Vagina (tissue), 2 donors: ENCODE measurements around the gene PBX1. TPM values are rescaled to one million over a fixed set of nuclear protein-coding genes. Genes with fewer than 3 reads are reported as not detected.
A peak's percentile ranks its signal among the peaks of the same experiment; 100 is the strongest.

ENCODE experiments used
- DNase-seq, 2 donors: peaks; one replicate each; pipeline ENCODE4 v3.0.0-alpha.2; 2017; ENCODE audit errors: extremely low spot score in 2 of 2
- H3K27ac ChIP-seq: fragments of 200-600 bp; sonication (generic); one replicate; pipeline ENCODE4 v1.5.1; 2019
- H3K27me3 ChIP-seq: fragments of 200-600 bp; sonication (generic); one replicate; pipeline ENCODE4 v1.5.1; 2019
- H3K36me3 ChIP-seq, 2 donors: fragments of 200-600 bp; sonication (generic); one replicate each; pipeline ENCODE4 v1.5.1; 2017 to 2019
- H3K4me1 ChIP-seq: fragments of 200-600 bp; sonication (generic); one replicate; pipeline ENCODE4 v1.5.1; 2019
- H3K4me3 ChIP-seq, 2 donors: fragments of 200-600 bp; sonication (generic); 1 replicate in 1 of 2; 2 replicates in 1 of 2; pipeline ENCODE4 v1.5.1; 2016 to 2019
- H3K9me3 ChIP-seq: fragments of 200-600 bp; sonication (generic); one replicate; pipeline ENCODE4 v1.5.1; 2019
- POLR2A ChIP-seq, 2 donors: fragments of 450-650 bp; IDR thresholded peaks; one replicate each; pipeline ENCODE4 v1.6.1; 2017; ENCODE audit warnings: antibody characterized with exemption in 2 of 2, mild to moderate bottlenecking in 2 of 2, moderate library complexity in 2 of 2
- POLR2AphosphoS5 ChIP-seq, 2 donors: sonication (generic); formaldehyde crosslinking; IDR thresholded peaks; one replicate each; pipeline ENCODE4 v1.9.0; 2017; ENCODE audit warnings: antibody characterized with exemption in 2 of 2, mild to moderate bottlenecking in 2 of 2, low read depth in 1 of 2; ENCODE audit not compliant: insufficient read depth in 1 of 2
- intact Hi-C: fragments of 100-400 bp; cut with DNase I; formaldehyde crosslinking; loops from one replicate; pipeline ENCODE4 v1.15.1; 2023
- total RNA-seq: library from RNA; depleted of rRNA; stranded (reverse); fragments of >200 nt; gene quantifications from one replicate; pipeline ENCODE4 v1.2.3, GENCODE V29; 2016
- TF ChIP-seq, protein P1 (sequence below), 3 experiments: fragments of 450-650 bp in 2 of 3; fragments of 200-600 bp in 1 of 3; sonication (generic) in 1 of 3; IDR thresholded peaks; one replicate each; pipeline ENCODE4 v1.5.1; 2017 to 2019; ENCODE audit warnings: antibody characterized with exemption in 3 of 3, mild to moderate bottlenecking in 2 of 3, moderate library complexity in 2 of 3

Gene PBX1
- total RNA-seq, 1 donor from 2014 or later = 69.0 TPM

DNA sequence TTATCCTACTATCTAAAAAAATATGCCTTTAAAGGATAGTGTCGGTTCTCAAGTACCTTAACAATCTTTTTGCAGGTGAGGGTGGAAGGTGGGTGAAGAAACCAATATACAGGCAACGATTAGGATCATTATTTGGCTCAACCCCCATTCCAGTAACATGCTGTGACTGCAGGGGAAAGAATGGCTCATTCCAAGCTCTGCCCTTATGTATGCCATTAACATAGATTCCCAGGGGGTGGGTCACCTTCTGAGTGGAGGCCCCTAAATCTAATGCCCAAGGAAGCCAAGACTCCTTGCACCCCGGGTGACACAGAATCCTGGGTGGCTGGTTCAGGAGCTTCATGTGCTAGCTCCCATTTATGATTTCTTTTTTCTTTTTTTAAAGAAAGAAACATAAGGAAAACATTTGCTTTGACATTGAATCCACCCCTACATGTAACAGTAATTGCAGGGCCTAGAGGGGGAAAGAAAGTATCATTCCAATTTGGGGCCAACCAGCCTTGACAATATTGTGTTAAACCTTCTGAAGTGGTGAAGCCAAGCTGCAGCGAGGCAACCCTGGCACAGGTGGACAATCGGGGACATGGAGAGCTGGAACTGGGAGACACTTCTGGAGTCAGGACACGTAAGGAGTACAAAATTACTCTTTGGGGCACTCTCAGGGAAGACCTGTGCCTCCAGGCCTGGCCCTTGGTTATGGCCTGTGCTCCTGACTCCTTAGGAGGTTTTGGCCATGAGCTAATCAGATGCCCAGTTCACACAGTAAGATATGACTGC, 200.3 kb downstream of the PBX1 start:
- H3K9me3 ChIP-seq = no peaks in the 10 kb centered on the region
- no peaks in the 10 kb centered on the region for H3K27me3 ChIP-seq
- no peaks in the 10 kb centered on the region for H3K36me3 ChIP-seq
- no peak overlapping the region for H3K4me3 ChIP-seq
- intact Hi-C loops = no loop called here
- DNase-seq = no peak
- peaks cover 56% of the 10 kb centered on the region for H3K4me1 ChIP-seq
- H3K27ac ChIP-seq = peak overlapping the region; percentile 75
- no peak for TF ChIP-seq POLR2AphosphoS5 (IDR thresholded peaks at IDR 0.05; ENCODE audit: insufficient read depth in 1 of 2, low read depth in 1 of 2)

DNA sequence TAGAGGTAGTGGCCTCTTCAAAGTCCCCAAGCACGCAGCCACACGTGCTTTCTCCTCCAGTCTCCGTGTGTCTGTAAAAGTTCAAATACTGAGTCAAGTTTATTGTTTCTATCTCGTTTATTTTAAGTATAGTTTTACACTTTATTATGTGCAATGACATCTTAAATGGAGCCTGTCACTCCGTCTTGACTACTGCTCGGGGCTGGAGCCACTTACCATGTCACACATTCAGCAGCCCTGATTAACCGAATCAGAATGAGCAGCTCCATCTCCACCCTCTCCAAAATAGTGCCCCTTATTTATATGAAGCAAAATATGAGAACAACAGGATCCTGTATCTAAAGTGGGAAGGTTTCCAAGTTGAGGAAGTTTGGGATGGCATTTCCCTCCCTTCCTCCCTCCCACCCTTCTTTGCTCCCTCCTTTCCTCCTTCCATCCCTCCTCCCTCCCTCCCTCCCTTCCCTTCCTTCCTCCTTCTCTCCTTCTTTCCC, 201.0 kb downstream of the PBX1 start:
- Histone ChIP-seq H3K4me1 (peaks cover 52% of the 10 kb centered on the region), H3K9me3 (no peaks in the 10 kb centered on the region), H3K27me3 (no peaks in the 10 kb centered on the region), H3K36me3 (no peaks in the 10 kb centered on the region), H3K4me3 (no peak overlapping the region), H3K27ac (peak overlapping the region; percentile 75)
- intact Hi-C loops = no loop called here
- TF ChIP-seq, protein P1, sequence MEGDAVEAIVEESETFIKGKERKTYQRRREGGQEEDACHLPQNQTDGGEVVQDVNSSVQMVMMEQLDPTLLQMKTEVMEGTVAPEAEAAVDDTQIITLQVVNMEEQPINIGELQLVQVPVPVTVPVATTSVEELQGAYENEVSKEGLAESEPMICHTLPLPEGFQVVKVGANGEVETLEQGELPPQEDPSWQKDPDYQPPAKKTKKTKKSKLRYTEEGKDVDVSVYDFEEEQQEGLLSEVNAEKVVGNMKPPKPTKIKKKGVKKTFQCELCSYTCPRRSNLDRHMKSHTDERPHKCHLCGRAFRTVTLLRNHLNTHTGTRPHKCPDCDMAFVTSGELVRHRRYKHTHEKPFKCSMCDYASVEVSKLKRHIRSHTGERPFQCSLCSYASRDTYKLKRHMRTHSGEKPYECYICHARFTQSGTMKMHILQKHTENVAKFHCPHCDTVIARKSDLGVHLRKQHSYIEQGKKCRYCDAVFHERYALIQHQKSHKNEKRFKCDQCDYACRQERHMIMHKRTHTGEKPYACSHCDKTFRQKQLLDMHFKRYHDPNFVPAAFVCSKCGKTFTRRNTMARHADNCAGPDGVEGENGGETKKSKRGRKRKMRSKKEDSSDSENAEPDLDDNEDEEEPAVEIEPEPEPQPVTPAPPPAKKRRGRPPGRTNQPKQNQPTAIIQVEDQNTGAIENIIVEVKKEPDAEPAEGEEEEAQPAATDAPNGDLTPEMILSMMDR (IDR thresholded peaks at IDR 0.05) = no peak
- TF ChIP-seq POLR2AphosphoS5 (IDR thresholded peaks at IDR 0.05; ENCODE audit: insufficient read depth in 1 of 2, low read depth in 1 of 2) (no peak), POLR2A (IDR thresholded peaks at IDR 0.05) (no peak)
- no peak for DNase-seq

DNA sequence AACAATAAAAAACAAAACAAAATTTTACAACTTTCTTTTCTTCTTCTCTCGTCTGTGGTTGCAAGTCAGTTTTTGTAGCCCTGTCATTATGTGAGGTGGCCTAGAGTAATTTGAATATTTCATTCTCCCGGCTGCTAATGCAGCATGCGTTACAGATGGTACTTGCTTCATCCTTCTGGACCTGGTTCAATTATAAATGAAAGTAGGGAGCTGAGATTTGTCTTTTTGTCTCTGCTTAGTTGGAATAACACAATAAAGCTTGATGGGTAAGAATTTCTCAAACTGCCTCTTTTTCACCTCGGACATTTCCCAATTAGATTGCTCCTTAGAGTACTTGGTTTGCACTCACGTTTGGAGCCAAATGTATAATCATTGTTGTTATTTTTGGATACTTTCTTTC, 201.6 kb downstream of the PBX1 start:
- peak overlapping the region; percentile 75 for H3K27ac ChIP-seq
- H3K36me3 ChIP-seq = no peaks in the 10 kb centered on the region
- intact Hi-C loops = no loop called here
- no peaks in the 10 kb centered on the region for H3K27me3 ChIP-seq
- H3K4me1 ChIP-seq = peaks cover 52% of the 10 kb centered on the region
- no peak overlapping the region for H3K4me3 ChIP-seq
- no peak for DNase-seq
- TF ChIP-seq POLR2AphosphoS5 (IDR thresholded peaks at IDR 0.05; ENCODE audit: insufficient read depth in 1 of 2, low read depth in 1 of 2) = no peak
- TF ChIP-seq POLR2A (IDR thresholded peaks at IDR 0.05) = no peak
- TF ChIP-seq, protein P1 (IDR thresholded peaks at IDR 0.05) = no peak
- H3K9me3 ChIP-seq = no peaks in the 10 kb centered on the region

DNA sequence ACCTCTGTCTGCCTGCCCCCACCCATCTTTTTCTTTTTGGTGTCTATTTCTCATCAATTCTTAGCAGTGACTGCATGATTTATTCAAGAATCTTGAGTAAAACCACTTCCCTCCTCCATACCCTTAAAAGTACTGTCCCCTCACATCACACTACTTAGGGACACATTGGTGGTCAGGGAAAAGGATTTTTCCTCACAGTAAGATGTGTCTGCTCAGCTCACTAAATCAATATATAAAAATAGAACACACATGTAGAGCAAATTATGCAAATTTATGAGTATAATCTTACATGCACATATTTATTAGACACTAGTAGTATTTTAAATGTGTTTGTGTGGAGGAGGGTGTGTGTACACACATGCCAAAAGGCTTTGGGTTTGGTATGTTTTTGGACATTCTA, 202.0 kb downstream of the PBX1 start:
- intact Hi-C loops = no loop called here
- H3K9me3 ChIP-seq = no peaks in the 10 kb centered on the region
- no peak for DNase-seq
- H3K27me3 ChIP-seq = no peaks in the 10 kb centered on the region
- no peaks in the 10 kb centered on the region for H3K36me3 ChIP-seq
- TF ChIP-seq POLR2A (IDR thresholded peaks at IDR 0.05) (no peak), POLR2AphosphoS5 (IDR thresholded peaks at IDR 0.05; ENCODE audit: insufficient read depth in 1 of 2, low read depth in 1 of 2) (no peak)
- TF ChIP-seq, protein P1 (IDR thresholded peaks at IDR 0.05) = no peak
- H3K27ac ChIP-seq = peak overlapping the region; percentile 75
- H3K4me3 ChIP-seq = no peak overlapping the region
- H3K4me1 ChIP-seq = peaks cover 52% of the 10 kb centered on the region

DNA sequence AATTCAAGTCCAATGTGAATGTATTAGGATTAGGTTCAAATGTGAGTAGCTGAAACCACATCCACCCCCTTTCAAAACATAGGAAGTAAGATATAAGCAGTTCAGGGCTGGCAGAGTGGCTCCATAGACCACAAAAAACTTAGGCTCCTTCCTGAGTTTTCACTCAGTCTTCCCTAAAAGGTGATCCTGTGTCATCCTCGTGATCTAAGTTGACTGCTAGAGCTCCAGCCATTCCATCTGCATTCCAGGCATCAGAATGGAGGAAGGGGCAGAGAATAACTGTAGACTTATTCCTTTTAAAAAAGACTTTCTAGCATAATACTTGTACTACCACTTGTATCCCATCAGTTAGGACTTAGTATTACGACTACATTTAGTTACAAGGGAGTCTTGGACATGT, 204.1 kb downstream of the PBX1 start:
- Histone ChIP-seq H3K27ac (peak overlapping the region; percentile 31), H3K4me3 (no peak overlapping the region), H3K27me3 (no peaks in the 10 kb centered on the region), H3K36me3 (no peaks in the 10 kb centered on the region), H3K9me3 (no peaks in the 10 kb centered on the region), H3K4me1 (peaks cover 66% of the 10 kb centered on the region)
- no peak for DNase-seq
- intact Hi-C loops = no loop called here
- TF ChIP-seq, protein P1 (IDR thresholded peaks at IDR 0.05) = no peak
- TF ChIP-seq POLR2A (IDR thresholded peaks at IDR 0.05) (no peak), POLR2AphosphoS5 (IDR thresholded peaks at IDR 0.05; ENCODE audit: insufficient read depth in 1 of 2, low read depth in 1 of 2) (no peak)
